GM18508 (cell line): Measurements from ENCODE around the gene XKR8.

Experiments
- ATAC-seq: cut with Tn5 transposase; IDR thresholded peaks from one replicate; pipeline ENCODE4 v1.9.1; 2021; ENCODE audit warnings: moderate number of reproducible peaks; ENCODE audit not compliant: insufficient read depth, unreplicated experiment

Gene XKR8

DNA sequence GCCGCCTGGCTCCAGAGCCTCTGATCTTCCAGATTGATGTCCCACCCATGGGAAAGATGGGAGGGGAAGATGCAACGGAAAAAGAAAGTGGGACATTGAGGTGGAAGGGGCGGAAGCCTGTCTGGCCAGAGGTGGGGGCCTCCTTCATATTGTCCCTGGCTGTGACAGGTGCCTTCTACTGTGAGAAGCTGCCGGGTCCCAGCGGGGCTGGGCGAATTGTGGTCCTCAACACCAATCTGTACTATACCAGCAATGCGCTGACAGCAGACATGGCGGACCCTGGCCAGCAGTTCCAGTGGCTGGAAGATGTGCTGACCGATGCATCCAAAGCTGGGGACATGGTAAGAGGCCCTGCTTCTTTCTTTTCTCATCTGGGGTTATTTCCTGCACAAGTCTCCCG is 5.6 kb upstream of the XKR8 start:
- no peak for ATAC-seq

DNA sequence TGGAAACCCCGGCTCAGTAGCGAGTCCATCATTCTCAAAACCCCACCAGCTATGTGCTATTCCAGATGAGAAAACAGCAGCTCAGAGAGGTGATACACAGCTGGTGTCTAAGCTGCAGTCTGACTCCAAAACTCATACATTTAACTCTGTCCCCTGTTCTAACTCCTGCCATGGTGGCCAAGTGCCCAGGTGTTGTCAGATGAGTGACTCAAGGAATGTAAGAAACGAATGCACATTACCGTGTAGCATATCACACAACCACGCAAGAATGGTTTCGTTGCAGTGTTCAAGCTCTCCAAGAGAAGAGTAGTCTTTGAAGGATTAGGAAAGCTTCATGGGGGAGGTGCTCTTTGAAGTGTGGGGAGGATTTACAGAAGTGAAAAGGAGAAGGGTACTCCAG is 4.7 kb upstream of the XKR8 start:
- ATAC-seq: no peak

DNA sequence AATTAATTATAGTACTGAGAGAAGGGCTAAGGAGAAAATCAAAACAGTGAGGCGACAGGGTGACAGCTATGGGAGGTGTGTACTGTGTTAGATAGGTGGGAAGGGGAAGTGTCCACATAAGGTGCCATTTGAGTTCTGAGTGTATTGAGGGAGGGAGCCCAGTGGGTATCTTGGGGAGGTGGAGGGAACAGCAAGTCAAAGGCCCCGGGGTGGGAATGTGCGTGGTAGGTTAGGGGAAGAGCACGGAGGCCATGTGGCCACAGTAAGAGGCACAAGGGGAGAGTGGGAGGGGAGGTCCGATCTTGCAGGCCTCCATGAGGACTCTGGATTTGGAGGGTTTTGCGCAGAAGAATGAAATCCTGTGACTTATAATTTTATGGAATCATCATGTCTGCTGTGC is 3.0 kb upstream of the XKR8 start:
- no peak for ATAC-seq

DNA sequence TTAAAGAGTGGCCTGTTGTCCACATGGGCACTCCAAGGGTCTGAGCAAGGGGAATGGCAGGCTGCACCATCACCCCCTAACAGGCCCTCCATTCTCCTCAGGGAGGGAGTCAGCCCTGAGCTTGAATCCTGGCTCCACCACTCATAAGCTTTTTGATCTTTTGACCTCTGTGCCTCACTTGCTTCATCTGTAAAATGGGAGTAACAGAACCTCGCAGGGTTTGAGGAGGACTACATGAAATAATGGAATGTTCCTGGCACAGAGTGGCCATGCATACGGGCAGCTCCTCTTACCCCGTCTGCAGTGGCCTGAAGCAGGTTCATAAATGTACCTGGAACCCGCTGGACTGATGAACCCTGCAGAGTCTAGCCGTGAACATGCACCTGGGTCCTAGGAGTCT is 2.1 kb upstream of the XKR8 start:
- ATAC-seq: no peak

DNA sequence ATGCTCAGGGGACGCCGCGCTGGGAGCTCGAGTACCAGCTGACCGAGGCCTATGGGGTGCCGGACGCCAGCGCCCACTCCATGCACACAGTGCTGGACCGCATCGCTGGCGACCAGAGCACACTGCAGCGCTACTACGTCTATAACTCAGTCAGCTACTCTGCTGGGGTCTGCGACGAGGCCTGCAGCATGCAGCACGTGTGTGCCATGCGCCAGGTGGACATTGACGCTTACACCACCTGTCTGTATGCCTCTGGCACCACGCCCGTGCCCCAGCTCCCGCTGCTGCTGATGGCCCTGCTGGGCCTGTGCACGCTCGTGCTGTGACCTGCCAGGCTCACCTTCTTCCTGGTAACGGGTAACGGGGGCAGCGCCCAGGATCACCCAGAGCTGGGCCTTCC is 1.3 kb upstream of the XKR8 start:
- no peak for ATAC-seq

DNA sequence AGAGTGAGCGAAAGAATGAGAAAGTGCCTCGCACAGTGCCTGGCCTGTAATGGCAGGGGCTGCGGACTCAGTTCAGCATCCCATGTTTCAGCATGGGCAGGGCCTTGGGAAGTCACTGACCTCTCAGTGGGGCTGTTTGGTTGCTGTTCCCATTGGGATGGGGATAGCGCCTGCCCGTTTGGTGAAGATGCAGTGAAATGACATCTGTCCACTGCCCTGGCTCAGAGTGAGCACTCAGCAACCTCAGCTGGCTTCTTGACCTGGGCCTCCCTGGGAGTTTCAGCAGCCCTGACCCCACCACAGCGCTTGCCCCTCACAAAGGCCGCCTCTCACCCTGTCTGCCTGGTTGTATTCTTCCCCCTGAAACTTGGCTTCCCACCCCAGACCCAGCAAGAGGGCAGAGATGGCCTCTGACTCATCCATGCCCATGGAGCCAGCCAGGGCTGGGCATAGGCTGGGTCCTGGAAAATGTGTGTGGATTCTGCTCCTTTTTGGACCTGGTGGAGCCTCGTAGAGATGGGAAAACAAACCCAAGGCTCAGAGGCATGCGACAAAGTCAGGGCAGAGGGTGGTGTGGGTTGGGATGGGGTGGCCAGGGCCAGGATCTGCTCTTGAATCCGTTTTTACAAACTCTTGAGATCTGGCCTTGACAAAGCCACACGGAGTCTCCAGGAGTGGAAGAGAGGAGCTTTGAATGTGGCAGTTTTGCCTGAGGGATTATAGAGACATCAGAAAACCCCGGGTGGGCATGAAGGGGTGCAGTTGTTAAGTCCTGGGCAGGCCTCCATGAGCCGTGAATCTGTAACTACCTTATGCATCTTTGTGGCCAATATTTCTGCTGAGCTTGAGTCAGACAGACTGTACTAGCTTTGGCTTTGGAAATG is 1.2 kb downstream of the XKR8 start:
- ATAC-seq: no peak

DNA sequence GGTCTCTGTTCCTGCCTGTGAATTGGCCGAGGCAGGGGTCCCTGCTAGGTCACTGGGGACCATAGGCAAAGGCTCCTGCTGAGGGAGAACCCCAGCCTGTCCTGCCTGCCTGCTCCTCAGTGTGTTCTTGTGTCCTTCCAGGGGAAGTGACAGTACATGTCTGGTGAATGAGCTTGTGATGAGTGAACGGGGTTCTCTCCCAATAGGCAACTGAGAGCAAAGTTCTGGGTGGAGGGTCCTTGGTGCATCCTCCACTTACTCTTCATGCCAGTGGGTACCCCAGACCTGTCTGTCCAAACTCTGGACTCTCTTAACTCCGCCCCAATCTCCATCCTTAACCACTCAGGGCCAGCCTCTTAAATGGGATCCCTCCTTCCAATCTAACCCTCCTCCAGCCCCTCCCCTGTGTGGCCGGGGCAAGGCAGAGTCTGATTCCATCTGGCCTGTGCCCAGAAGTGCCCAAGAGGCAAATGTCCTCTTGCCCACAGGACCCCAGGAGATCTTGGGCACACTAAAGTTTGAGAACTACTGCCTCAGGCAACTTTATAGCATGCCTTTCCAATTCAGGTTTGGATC is 2.0 kb downstream of the XKR8 start:
- ATAC-seq: no peak

DNA sequence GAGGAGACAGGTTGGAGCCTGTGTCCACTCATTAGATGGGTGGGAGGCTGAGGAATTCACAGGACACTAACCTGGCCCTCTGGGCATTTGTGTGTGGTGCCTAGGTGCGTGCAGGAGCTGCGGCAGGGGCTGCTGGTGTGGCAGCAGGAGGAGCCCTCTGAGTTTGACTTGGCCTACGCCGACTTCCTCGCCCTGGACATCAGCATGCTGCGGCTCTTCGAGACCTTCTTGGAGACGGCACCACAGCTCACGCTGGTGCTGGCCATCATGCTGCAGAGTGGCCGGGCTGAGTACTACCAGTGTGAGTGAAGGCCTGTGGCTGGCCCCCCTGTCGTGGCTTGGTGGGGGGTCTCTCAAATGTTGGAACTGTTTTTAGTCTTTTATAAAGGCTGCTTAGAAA is 3.6 kb downstream of the XKR8 start:
- ATAC-seq: no peak

DNA sequence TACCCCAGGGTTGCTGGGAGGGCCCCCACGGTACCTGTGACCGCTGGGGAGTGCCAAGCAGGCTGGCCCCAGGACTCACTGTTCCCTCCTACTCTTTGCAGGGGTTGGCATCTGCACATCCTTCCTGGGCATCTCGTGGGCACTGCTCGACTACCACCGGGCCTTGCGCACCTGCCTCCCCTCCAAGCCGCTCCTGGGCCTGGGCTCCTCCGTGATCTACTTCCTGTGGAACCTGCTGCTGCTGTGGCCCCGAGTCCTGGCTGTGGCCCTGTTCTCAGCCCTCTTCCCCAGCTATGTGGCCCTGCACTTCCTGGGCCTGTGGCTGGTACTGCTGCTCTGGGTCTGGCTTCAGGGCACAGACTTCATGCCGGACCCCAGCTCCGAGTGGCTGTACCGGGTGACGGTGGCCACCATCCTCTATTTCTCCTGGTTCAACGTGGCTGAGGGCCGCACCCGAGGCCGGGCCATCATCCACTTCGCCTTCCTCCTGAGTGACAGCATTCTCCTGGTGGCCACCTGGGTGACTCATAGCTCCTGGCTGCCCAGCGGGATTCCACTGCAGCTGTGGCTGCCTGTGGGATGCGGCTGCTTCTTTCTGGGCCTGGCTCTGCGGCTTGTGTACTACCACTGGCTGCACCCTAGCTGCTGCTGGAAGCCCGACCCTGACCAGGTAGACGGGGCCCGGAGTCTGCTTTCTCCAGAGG is 6.8 kb downstream of the XKR8 start:
- ATAC-seq: no peak

DNA sequence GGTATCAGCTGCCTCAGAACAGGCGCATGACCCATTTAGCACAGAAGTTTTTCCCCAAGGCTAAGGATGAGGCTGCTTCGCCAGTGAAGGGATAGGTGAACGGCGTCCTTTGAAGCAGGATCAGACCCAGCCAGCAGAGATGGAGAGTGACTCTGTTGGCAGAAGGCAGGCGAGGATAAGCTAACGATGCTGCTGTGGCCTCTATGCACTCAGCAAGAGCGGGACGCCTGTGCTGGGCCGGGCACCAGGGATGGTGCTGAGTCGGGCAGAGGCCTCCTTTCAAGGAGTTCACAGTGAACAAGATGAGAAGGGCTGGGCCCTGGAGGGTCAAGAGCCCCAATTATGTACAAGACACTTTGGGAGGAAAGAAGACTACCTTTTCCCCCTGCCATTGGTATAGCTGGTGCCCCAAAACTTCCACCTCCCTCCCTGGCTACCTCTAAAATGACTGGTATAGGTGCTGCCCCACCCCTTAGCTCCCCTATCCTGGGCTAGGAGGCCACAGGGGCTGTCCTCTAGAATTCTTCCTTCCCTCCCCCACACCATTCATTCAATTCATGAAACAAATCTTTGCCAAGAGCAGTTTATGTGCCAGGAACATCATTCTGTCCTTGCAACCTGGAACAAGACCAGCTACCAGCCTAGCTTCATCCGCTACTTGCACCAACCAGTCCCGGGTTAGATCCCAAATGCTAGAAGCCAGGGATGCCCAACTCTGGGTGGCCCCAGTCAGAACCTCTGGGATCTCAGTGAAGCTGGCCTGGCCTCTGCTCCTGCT is 7.5 kb downstream of the XKR8 start:
- ATAC-seq: no peak

DNA sequence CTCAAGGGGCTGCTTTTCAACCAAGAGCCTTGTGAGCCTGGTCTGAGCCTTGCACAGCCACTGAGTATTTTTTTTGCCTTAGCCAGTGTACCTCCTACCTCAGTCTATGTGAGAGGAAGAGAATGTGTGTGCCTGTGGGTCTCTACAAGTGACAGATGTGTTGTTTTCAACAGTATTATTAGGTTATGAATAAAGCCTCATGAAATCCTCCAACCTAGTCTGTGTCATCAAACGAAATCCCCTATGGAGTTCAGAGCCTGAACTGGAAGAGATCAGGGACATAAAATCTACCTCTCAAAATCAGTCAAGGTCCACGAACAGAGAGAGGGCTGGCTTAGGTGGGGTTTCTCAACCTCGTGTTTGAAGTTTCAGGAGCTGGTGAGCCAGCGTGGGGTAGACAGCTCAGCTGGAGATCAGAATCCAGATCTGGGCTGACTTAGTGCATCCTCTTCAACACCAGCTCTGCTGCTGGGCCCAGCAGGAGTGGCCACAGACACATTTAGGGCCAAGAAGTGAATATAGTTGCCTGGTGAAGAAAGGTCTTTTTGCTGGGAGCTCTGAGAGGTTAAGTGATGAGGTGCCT is 8.2 kb downstream of the XKR8 start:
- no peak for ATAC-seq

DNA sequence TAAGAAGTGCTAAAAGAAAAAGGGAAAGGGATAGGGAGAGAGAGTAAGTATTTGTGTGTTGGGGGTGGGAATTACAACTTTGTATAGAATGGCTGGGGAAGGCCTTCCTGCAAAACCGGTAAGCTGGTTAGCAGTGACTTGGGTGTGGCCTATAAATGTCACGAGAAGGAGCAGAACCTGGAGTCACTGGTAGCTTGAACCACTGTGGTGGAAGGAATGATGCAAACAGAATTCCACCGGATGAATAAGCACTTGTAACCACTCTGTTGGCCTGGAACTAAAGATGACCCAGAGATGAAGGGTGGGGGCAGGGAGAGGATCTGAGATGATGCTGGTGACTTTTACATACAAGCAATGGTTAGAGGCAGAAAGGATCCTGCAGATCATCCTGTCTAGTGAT is 8.9 kb downstream of the XKR8 start:
- ATAC-seq: no peak

DNA sequence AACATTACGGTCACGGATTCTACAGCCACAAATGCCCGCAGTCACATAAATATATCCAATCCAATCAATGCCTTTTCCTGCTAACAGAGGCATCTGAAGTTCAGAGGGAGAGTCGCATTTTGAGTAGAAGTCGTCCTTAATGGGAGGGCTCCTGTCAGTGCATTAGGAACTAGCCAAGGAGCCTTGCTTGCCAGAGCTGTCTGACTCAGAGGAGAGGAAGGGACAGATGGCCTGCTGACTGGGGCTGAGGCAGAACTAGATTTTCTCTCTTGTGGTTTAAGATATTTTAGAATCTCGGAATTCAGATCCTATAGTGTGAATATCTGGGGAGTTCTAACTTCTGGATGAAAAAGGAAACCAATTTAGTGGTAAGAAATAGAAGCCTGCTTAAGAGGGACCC is 10.6 kb downstream of the XKR8 start:
- ATAC-seq: no peak

DNA sequence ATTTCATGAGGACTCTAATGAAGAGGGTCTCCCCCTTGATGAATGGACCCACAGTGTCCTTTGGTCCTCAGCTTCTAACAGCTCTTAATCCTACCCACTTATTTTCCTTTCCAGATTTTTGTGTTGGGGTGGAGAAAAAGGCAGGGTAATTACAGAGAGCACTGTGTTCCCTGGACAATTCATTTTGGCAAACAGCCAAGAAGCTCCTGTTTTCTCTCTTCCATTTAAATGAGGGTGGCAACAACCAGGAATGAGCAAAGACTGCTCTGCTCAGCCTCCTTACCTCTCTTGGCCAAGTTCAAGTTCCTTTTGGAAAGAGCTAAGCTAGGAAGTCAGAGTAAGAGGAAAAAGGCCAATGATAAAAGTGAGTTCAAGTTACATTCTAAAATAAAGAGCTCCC is 11.9 kb downstream of the XKR8 start:
- no peak for ATAC-seq

DNA sequence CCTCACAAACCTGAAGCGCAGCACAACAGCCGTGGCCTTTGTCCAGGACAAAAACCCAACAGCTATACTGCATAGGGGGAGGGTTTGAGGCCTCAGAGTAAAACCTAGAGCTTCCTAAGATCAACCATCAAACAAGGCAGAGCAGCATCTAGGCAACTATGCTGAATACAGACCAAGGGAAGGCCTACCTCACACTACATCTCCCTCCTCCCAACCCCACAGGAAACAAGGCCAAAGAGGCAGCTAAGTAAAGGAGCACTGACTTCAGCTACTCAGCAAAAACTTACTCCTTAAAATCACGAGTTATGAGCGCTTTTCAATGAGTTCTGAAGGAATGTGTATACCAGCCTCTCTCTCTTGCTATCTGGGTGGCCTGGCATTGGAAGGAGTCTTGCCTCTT is 12.4 kb downstream of the XKR8 start:
- ATAC-seq: no peak

DNA sequence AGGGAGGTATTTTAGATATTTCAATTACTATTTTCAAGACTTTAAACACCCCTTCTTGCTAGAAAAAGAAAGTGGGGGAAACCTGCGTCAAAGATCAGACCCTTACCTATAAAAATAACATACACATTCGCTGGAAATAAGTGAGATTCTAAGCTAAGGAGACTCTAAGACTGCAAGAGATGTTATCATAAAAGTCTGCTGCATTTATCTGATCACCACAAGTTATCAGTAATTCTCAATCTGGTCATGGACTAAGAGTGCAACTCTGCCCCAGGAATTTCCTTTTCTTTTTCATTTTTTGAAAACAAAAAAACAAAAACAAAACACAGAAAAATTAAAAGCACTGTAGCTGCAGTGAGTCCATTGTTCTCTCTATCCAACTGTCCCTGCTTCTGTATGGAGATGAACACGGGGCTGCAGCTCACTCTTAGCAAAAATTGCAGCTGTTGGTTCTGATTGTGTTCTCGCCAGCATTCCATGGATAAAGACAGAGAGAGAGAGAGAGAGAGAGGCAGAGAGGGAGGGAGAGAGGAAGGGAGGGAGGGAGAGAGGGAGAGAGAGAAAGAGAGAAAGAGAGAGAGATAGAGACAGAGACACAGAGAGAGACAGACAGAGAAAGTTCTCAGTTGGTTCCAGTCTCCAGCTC is 14.1 kb downstream of the XKR8 start:
- ATAC-seq: no peak

DNA sequence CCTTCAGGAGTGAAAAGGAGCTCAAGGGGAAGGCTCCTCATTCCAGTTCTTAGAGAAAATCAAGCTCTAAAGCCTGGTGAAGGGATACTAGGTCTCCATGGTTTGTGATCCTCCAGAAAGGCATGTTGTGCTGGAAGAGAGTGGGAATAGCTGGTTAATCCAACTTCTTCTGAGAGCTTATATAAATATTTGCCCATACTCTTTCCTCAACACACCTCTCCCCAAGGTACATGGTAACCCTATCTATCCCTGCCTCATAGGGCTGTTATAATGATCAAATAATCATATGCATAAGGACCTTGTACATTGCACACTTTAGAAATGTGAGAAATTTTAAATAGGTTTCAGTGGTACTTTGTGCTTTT is 14.6 kb downstream of the XKR8 start:
- no peak for ATAC-seq

DNA sequence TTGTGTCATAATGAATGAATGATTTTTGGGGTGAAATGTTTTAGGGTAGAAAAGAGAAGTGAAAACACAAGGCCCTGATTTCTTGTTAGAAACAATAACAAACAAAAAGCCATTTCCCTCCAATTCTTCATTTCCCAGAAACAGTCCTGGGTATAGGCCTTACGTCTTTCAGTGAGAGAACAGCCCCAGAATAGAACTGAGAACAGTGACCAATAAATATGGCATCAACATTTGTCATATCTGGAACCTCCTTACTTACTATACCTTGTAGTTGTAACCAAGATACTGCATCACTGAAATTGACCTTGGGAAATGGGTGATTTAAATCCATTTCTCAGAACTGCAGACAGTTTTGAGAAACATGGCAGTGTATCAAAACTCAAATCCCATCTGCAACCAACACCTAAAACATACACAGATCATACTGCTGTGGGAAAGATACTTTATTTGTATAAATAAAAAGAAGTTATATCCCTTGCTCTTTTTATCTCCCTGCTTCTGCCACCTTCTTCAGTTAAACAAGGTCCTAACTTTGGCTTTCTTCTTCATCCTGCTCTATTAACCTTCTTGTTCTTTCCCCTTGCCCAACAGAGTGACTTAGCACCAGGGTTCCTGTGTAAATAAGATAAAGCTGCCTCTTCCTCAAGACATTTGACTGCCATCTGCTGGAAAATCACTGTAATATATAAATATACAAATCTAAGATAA is 19.5 kb downstream of the XKR8 start:
- ATAC-seq: no peak

DNA sequence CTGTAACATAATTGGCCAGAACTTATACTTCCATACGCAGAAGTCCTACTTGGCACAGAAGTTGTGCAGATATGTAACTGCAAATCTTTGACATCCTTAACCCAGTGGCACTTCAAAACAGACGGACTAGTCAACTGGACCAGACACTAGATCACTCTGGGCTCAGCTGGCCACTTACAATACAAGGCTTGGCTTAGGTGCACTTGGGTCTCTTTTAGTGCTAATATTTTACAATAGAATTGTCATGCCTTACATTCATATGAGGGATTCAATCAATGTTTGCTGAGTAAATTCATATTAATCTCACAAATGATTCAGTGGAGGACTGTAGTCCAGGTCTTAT is 20.1 kb downstream of the XKR8 start:
- ATAC-seq: no peak
